HFFc6 (cell line): ENCODE data around the gene XRN2. TPM values are rescaled to one million over a fixed set of nuclear protein-coding genes. Genes with fewer than 3 reads are reported as not detected.

Experiments used
- DNase-seq: peaks from one replicate; pipeline ENCODE4 v3.0.0-alpha.2; 2018
- H3K27ac Mint-ChIP-seq: 2 replicates; pipeline ENCODE4 v1.8.0; 2020; ENCODE audit warnings: mild to moderate bottlenecking, mixed read lengths
- H3K27me3 Mint-ChIP-seq: 2 replicates; pipeline ENCODE4 v1.8.0; 2021; ENCODE audit warnings: mild to moderate bottlenecking, moderate library complexity, mixed read lengths; ENCODE audit not compliant: insufficient read depth
- H3K36me3 Mint-ChIP-seq: 2 replicates; pipeline ENCODE4 v1.8.0; 2021; ENCODE audit warnings: low read depth, mixed read lengths
- H3K4me1 Mint-ChIP-seq: 2 replicates; pipeline ENCODE4 v1.8.0; 2020; ENCODE audit warnings: low read depth, mixed read lengths
- H3K4me3 Mint-ChIP-seq: 2 replicates; pipeline ENCODE4 v1.8.0; 2020; ENCODE audit warnings: mild to moderate bottlenecking, moderate library complexity, mixed read lengths
- H3K9me3 Mint-ChIP-seq: 2 replicates; pipeline ENCODE4 v1.8.0; 2020; ENCODE audit warnings: mild to moderate bottlenecking, mixed read lengths
- CTCF ChIP-seq: fragments of 200-600 bp; sonication (generic); IDR thresholded peaks from 2 replicates; pipeline ENCODE4 v1.5.0; 2021; ENCODE audit warnings: antibody characterized with exemption, mild to moderate bottlenecking
- long read RNA-seq: library from polyadenylated mRNA; unstranded; transcript quantifications from one replicate; pipeline ENCODE4 v2.0.0, GENCODE V29; 2019
- total RNA-seq, 6 experiments: library from RNA; stranded (reverse); fragmentation: NEBNext Ultra II Directional; extraction: Animal tissue kit (Norgen Biotek cat#: 25700); gene quantifications; 2 replicates in 1 of 6; 3 replicates in 5 of 6; pipeline ENCODE4 v1.2.3, GENCODE V29; 2021

The XRN2 gene, protein sequence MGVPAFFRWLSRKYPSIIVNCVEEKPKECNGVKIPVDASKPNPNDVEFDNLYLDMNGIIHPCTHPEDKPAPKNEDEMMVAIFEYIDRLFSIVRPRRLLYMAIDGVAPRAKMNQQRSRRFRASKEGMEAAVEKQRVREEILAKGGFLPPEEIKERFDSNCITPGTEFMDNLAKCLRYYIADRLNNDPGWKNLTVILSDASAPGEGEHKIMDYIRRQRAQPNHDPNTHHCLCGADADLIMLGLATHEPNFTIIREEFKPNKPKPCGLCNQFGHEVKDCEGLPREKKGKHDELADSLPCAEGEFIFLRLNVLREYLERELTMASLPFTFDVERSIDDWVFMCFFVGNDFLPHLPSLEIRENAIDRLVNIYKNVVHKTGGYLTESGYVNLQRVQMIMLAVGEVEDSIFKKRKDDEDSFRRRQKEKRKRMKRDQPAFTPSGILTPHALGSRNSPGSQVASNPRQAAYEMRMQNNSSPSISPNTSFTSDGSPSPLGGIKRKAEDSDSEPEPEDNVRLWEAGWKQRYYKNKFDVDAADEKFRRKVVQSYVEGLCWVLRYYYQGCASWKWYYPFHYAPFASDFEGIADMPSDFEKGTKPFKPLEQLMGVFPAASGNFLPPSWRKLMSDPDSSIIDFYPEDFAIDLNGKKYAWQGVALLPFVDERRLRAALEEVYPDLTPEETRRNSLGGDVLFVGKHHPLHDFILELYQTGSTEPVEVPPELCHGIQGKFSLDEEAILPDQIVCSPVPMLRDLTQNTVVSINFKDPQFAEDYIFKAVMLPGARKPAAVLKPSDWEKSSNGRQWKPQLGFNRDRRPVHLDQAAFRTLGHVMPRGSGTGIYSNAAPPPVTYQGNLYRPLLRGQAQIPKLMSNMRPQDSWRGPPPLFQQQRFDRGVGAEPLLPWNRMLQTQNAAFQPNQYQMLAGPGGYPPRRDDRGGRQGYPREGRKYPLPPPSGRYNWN
- total RNA-seq = 10 to 100 TPM; 53.3 to 66.1 (median 60.3) TPM
- long read RNA-seq, transcript XRN2-201 (30 exons, 3,437 nt) = major isoform, 34 of 101 reads
- long read RNA-seq, partial matches to known transcripts = 53 of 101 reads
- long read RNA-seq, other reads (novel, unspliced or antisense) = 14 of 101 reads

GRCh38 chr20:21303061-21303871 lies at the start of gene XRN2:
Gene XRN2, plus strand, starts transcription at chr20:21303331. Its CDS starts 68 bp downstream, at chr20:21303399.
- peaks cover 22% of the 10 kb centered on the region for H3K4me1 Mint-ChIP-seq
- H3K4me3 Mint-ChIP-seq = peak within 1 kb of the TSS; percentile 93
- H3K9me3 Mint-ChIP-seq = no peaks in the 10 kb centered on the region
- peak within 1 kb of the TSS; percentile 99 for H3K27ac Mint-ChIP-seq
- TF ChIP-seq CTCF = peak; percentile 32; the same call in 1 of the 2 replicates
- peak; percentile 91 for DNase-seq
- H3K27me3 Mint-ChIP-seq = no peaks in the 10 kb centered on the region; the same call in 1 of the 2 replicates
- H3K36me3 Mint-ChIP-seq = peaks cover 23% of the 10 kb centered on the region

GRCh38 chr20:21257192-21257591 lies 45.9 kb upstream of the XRN2 start:
- Mint-ChIP-seq H3K4me3 (no peak overlapping the region), H3K36me3 (no peaks in the 10 kb centered on the region), H3K4me1 (no peaks in the 10 kb centered on the region), H3K27ac (no peak overlapping the region), H3K27me3 (peaks cover 2% of the 10 kb centered on the region), H3K9me3 (no peaks in the 10 kb centered on the region)
- DNase-seq = no peak
- no peak for TF ChIP-seq CTCF

DNA sequence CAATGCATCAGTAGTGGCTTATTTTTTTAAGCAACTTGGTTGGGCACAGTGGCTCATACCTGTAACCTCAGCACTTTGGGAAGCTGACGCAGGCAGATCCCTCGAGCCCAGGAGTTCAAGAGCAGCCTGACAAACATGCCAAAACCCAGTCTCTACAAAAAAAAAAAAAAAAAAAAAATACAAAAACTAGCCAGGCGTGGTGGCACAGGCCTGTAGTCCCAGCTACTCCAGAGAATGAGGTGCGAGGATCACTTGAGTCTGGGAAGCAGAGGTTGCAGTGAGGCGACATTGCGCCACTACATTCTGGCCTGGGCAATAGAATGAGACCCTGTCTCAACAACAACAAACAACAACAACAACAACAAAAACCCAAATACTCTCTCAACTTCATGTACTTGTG lies 44.7 kb upstream of the XRN2 start:
- Mint-ChIP-seq H3K4me1 (no peaks in the 10 kb centered on the region), H3K27ac (no peak overlapping the region), H3K27me3 (peaks cover 2% of the 10 kb centered on the region; the same call in 1 of the 2 replicates), H3K36me3 (no peaks in the 10 kb centered on the region), H3K4me3 (no peak overlapping the region), H3K9me3 (no peaks in the 10 kb centered on the region)
- no peak for TF ChIP-seq CTCF
- DNase-seq = no peak

GRCh38 chr20:21259346-21259745 lies 43.8 kb upstream of the XRN2 start:
- DNase-seq = no peak
- no peak overlapping the region for H3K27ac Mint-ChIP-seq
- H3K4me3 Mint-ChIP-seq = no peak overlapping the region
- no peaks in the 10 kb centered on the region for H3K9me3 Mint-ChIP-seq
- TF ChIP-seq CTCF = no peak
- no peaks in the 10 kb centered on the region for H3K36me3 Mint-ChIP-seq
- H3K27me3 Mint-ChIP-seq = peaks cover 4% of the 10 kb centered on the region; the same call in 1 of the 2 replicates
- H3K4me1 Mint-ChIP-seq = no peaks in the 10 kb centered on the region

- Mint-ChIP-seq H3K27ac (no peak overlapping the region), H3K9me3 (no peaks in the 10 kb centered on the region), H3K27me3 (peaks cover 18% of the 10 kb centered on the region), H3K4me1 (no peaks in the 10 kb centered on the region), H3K36me3 (no peaks in the 10 kb centered on the region), H3K4me3 (no peak overlapping the region)
- no peak for TF ChIP-seq CTCF
- no peak for DNase-seq
Measured at GRCh38 chr20:21262812-21263211, 40.3 kb upstream of the XRN2 start.
